ENCODE measurements around the gene FPGT.

DNA sequence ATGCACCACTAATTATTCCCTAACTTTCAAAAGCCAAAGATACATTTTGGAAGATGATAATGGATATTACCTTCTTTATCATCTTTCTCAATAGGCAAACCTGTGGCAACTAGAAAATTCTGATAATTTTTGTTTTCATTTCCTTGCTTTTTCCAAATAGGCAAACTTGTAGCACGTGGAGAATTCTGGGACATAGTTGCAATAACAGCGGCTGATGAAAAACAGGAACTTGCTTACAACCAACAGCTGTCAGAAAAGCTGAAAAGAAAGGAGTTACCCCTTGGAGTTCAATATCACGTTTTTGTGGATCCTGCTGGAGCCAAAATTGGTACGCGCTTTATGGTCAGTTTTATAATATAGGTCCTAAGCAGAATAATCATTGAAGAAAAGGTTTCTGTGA is 1.5 kb downstream of the FPGT start:
- TF ChIP-seq EZH2 (IDR thresholded peaks at IDR 0.05; ENCODE audit: borderline replicate concordance, low read depth, low read length, severe bottlenecking) (no peak), POLR2A (IDR thresholded peaks at IDR 0.05; ENCODE audit: low read depth, low read length) (no peak), MYC (IDR thresholded peaks at IDR 0.05; ENCODE audit: low read depth, low read length) (no peak), FOS (IDR thresholded peaks at IDR 0.05; ENCODE audit: borderline replicate concordance, insufficient read depth, low read length) (no peak), POLR2AphosphoS5 (IDR thresholded peaks at IDR 0.05; ENCODE audit: insufficient read depth, low read depth, low read length) (no peak), JUN (IDR thresholded peaks at IDR 0.05; ENCODE audit: borderline replicate concordance, insufficient read depth, insufficient read length, low read depth) (no peak)
- TF ChIP-seq, protein P1, sequence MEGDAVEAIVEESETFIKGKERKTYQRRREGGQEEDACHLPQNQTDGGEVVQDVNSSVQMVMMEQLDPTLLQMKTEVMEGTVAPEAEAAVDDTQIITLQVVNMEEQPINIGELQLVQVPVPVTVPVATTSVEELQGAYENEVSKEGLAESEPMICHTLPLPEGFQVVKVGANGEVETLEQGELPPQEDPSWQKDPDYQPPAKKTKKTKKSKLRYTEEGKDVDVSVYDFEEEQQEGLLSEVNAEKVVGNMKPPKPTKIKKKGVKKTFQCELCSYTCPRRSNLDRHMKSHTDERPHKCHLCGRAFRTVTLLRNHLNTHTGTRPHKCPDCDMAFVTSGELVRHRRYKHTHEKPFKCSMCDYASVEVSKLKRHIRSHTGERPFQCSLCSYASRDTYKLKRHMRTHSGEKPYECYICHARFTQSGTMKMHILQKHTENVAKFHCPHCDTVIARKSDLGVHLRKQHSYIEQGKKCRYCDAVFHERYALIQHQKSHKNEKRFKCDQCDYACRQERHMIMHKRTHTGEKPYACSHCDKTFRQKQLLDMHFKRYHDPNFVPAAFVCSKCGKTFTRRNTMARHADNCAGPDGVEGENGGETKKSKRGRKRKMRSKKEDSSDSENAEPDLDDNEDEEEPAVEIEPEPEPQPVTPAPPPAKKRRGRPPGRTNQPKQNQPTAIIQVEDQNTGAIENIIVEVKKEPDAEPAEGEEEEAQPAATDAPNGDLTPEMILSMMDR (IDR thresholded peaks at IDR 0.05; ENCODE audit: extremely low read depth in 1 of 2, insufficient read depth in 1 of 2, low read depth in 1 of 2, low read length in 2 of 2) = no peak
- TF ChIP-seq, protein P2, sequence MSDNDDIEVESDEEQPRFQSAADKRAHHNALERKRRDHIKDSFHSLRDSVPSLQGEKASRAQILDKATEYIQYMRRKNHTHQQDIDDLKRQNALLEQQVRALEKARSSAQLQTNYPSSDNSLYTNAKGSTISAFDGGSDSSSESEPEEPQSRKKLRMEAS (IDR thresholded peaks at IDR 0.05; ENCODE audit: insufficient read depth, insufficient read length) = no peak

Measured in endothelial cell of umbilical vein (primary cell).